Measurements from ENCODE around the gene RPS6KA2.

RPS6KA2 gene

GRCh38 chr6:166578536-166579236 is 48.4 kb downstream of the RPS6KA2 start:
- no peaks in the 10 kb centered on the region for H3K27me3 ChIP-seq (replicated peaks in 2 of 5; ENCODE audit: control insufficient read depth in 4 of 5, insufficient read depth in 5 of 5, low read length in 4 of 5)
- H3K36me3 ChIP-seq (ENCODE audit: control insufficient read depth in 4 of 4, insufficient read depth in 4 of 4, low read length in 3 of 4) = no peaks in the 10 kb centered on the region
- no peak overlapping the region for H3K27ac ChIP-seq (ENCODE audit: insufficient read depth in 1 of 2, low read depth in 1 of 2, low read length in 2 of 2, poor library complexity in 1 of 2, severe bottlenecking in 2 of 2)
- 98% methylated on average over 10 of the region's 15 CpGs for WGBS (ENCODE audit: insufficient coverage)
- H3K4me3 ChIP-seq (ENCODE audit: control insufficient read depth in 1 of 7, extremely low read depth in 1 of 7, insufficient read depth in 4 of 7, low read depth in 2 of 7, low read length in 6 of 7) = no peak overlapping the region
- peaks cover 0 to 7% (median 3%) of the 10 kb centered on the region in 4 experiments for H3K4me1 ChIP-seq (ENCODE audit: control extremely low read depth in 1 of 4, control insufficient read depth in 4 of 4, insufficient read depth in 4 of 4, low read length in 3 of 4)
- POLR2A ChIA-PET = interaction anchor here (0.6 kb wide), 1 partner anchor 66 kb away, joined by 3 read pairs; no protein-coding TSS in a partner anchor
- peaks cover 0 to 10% (median 0%) of the 10 kb centered on the region in 5 experiments for H3K9me3 ChIP-seq (ENCODE audit: control extremely low read depth in 1 of 5, control insufficient read depth in 4 of 5, insufficient read depth in 2 of 5, low read depth in 1 of 5, low read length in 4 of 5)
- CTCF ChIA-PET = no interaction called here
- no peak for DNase-seq

GRCh38 chr6:166575205-166575604 is 51.8 kb downstream of the RPS6KA2 start:
- H3K27ac ChIP-seq (ENCODE audit: insufficient read depth in 1 of 2, low read depth in 1 of 2, low read length in 2 of 2, poor library complexity in 1 of 2, severe bottlenecking in 2 of 2) = no peak overlapping the region
- ChIA-PET POLR2A (interaction anchor here (1.2 to 1.7 kb wide), 2 partner anchors 10 to 18 kb away, joined by 3 to 4 read pairs; no protein-coding TSS in a partner anchor), CTCF (interaction anchor here (2.3 kb wide), 1 partner anchor 9 kb away, joined by 8 read pairs; no protein-coding TSS in a partner anchor)
- H3K4me3 ChIP-seq (ENCODE audit: control insufficient read depth in 1 of 7, extremely low read depth in 1 of 7, insufficient read depth in 4 of 7, low read depth in 2 of 7, low read length in 6 of 7) = no peak overlapping the region
- H3K4me1 ChIP-seq (ENCODE audit: control extremely low read depth in 1 of 4, control insufficient read depth in 4 of 4, insufficient read depth in 4 of 4, low read length in 3 of 4) = peaks cover 0 to 10% (median 4%) of the 10 kb centered on the region in 4 experiments
- DNase-seq = no peak
- H3K36me3 ChIP-seq (ENCODE audit: control insufficient read depth in 4 of 4, insufficient read depth in 4 of 4, low read length in 3 of 4) = no peaks in the 10 kb centered on the region
- H3K27me3 ChIP-seq (replicated peaks in 2 of 5; ENCODE audit: control insufficient read depth in 4 of 5, insufficient read depth in 5 of 5, low read length in 4 of 5) = no peaks in the 10 kb centered on the region
- WGBS (ENCODE audit: insufficient coverage) = 97% methylated on average over 10 of the region's 11 CpGs
- H3K9me3 ChIP-seq (ENCODE audit: control extremely low read depth in 1 of 5, control insufficient read depth in 4 of 5, insufficient read depth in 2 of 5, low read depth in 1 of 5, low read length in 4 of 5) = peaks cover 0 to 10% (median 0%) of the 10 kb centered on the region in 5 experiments

DNA sequence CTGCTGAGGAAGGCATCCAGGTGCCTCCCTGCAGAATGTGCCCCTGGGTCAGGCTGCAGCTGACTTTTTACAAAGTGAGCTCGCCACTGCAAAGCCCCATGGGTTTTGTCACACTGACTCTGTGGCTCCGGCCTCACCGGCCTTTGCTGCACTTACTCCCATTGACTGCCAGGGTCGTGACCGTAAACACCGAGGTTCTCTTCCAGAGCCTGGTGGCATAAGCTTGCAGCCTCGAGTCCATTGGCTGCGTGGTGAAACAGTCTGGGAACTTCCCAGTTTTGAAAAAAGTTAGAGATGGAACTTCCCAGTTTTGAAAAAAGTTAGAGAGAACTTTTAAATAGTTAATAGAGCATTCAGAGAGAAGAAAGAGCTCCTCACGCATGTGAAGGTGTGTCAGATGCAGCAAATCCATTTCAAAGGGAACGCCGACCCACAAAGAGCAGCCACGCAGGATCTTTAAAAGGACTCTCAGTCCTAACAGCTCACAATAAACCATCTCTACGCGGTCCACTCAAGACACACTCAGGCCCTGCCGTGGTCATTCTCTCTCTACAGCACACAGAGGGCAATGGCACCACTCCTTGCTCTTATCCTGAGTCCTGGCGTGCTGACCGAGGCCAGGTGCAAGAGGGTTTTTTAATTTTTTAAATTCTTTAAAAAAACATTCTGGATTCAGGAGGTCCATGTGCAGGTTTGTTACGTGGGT is 53.4 kb downstream of the RPS6KA2 start:
- Histone ChIP-seq H3K36me3 (ENCODE audit: control insufficient read depth in 4 of 4, insufficient read depth in 4 of 4, low read length in 3 of 4) (no peaks in the 10 kb centered on the region), H3K9me3 (ENCODE audit: control extremely low read depth in 1 of 5, control insufficient read depth in 4 of 5, insufficient read depth in 2 of 5, low read depth in 1 of 5, low read length in 4 of 5) (peaks cover 0 to 10% (median 0%) of the 10 kb centered on the region in 5 experiments), H3K4me3 (ENCODE audit: control insufficient read depth in 1 of 7, extremely low read depth in 1 of 7, insufficient read depth in 4 of 7, low read depth in 2 of 7, low read length in 6 of 7) (no peak overlapping the region), H3K27ac (ENCODE audit: insufficient read depth in 1 of 2, low read depth in 1 of 2, low read length in 2 of 2, poor library complexity in 1 of 2, severe bottlenecking in 2 of 2) (no peak overlapping the region), H3K27me3 (replicated peaks in 2 of 5; ENCODE audit: control insufficient read depth in 4 of 5, insufficient read depth in 5 of 5, low read length in 4 of 5) (no peaks in the 10 kb centered on the region), H3K4me1 (ENCODE audit: control extremely low read depth in 1 of 4, control insufficient read depth in 4 of 4, insufficient read depth in 4 of 4, low read length in 3 of 4) (peaks cover 0 to 10% (median 4%) of the 10 kb centered on the region in 4 experiments)
- 94% methylated on average over 14 of the region's 18 CpGs for WGBS (ENCODE audit: insufficient coverage)
- no peak for DNase-seq
- ChIA-PET POLR2A (interaction anchor here (0.6 to 1.7 kb wide), 2 partner anchors 11 to 64 kb away, joined by 3 read pairs; no protein-coding TSS in a partner anchor), CTCF (interaction anchor here (1.4 to 2.3 kb wide), 2 partner anchors 10 to 131 kb away, joined by 3 to 8 read pairs; no protein-coding TSS in a partner anchor)

GRCh38 chr6:166572370-166573261 is 54.4 kb downstream of the RPS6KA2 start:
- Histone ChIP-seq H3K4me1 (ENCODE audit: control extremely low read depth in 1 of 4, control insufficient read depth in 4 of 4, insufficient read depth in 4 of 4, low read length in 3 of 4) (peaks cover 0 to 10% (median 4%) of the 10 kb centered on the region in 4 experiments), H3K9me3 (ENCODE audit: control extremely low read depth in 1 of 5, control insufficient read depth in 4 of 5, insufficient read depth in 2 of 5, low read depth in 1 of 5, low read length in 4 of 5) (peaks cover 0 to 10% (median 0%) of the 10 kb centered on the region in 5 experiments), H3K36me3 (ENCODE audit: control insufficient read depth in 4 of 4, insufficient read depth in 4 of 4, low read length in 3 of 4) (no peaks in the 10 kb centered on the region), H3K27me3 (replicated peaks in 2 of 5; ENCODE audit: control insufficient read depth in 4 of 5, insufficient read depth in 5 of 5, low read length in 4 of 5) (no peaks in the 10 kb centered on the region), H3K27ac (ENCODE audit: insufficient read depth in 1 of 2, low read depth in 1 of 2, low read length in 2 of 2, poor library complexity in 1 of 2, severe bottlenecking in 2 of 2) (no peak overlapping the region), H3K4me3 (ENCODE audit: control insufficient read depth in 1 of 7, extremely low read depth in 1 of 7, insufficient read depth in 4 of 7, low read depth in 2 of 7, low read length in 6 of 7) (peak overlapping the region in 1 of 7 experiments; percentile 10)
- POLR2A ChIA-PET = no interaction called here
- WGBS (ENCODE audit: insufficient coverage) = 80% methylated on average over 18 of the region's 18 CpGs
- DNase-seq = peak; percentile 12 to 49 (median 24)
- CTCF ChIA-PET = interaction anchor here (1.0 to 2.3 kb wide), 6 partner anchors 10 to 138 kb away, joined by 3 to 8 read pairs (median 4); no protein-coding TSS in a partner anchor

- CTCF ChIA-PET = interaction anchor here (1.5 kb wide), 1 partner anchor 12 kb away, joined by 5 read pairs; no protein-coding TSS in a partner anchor
- H3K4me1 ChIP-seq (ENCODE audit: control extremely low read depth in 1 of 4, control insufficient read depth in 4 of 4, insufficient read depth in 4 of 4, low read length in 3 of 4) = peaks cover 0 to 10% (median 4%) of the 10 kb centered on the region in 4 experiments
- no peaks in the 10 kb centered on the region for H3K27me3 ChIP-seq (replicated peaks in 2 of 5; ENCODE audit: control insufficient read depth in 4 of 5, insufficient read depth in 5 of 5, low read length in 4 of 5)
- POLR2A ChIA-PET = no interaction called here
- no peak overlapping the region for H3K4me3 ChIP-seq (ENCODE audit: control insufficient read depth in 1 of 7, extremely low read depth in 1 of 7, insufficient read depth in 4 of 7, low read depth in 2 of 7, low read length in 6 of 7)
- DNase-seq = no peak
- 99% methylated on average over 17 of the region's 22 CpGs for WGBS (ENCODE audit: insufficient coverage)
- no peak overlapping the region for H3K27ac ChIP-seq (ENCODE audit: insufficient read depth in 1 of 2, low read depth in 1 of 2, low read length in 2 of 2, poor library complexity in 1 of 2, severe bottlenecking in 2 of 2)
- peaks cover 0 to 3% (median 0%) of the 10 kb centered on the region in 5 experiments for H3K9me3 ChIP-seq (ENCODE audit: control extremely low read depth in 1 of 5, control insufficient read depth in 4 of 5, insufficient read depth in 2 of 5, low read depth in 1 of 5, low read length in 4 of 5)
- no peaks in the 10 kb centered on the region for H3K36me3 ChIP-seq (ENCODE audit: control insufficient read depth in 4 of 4, insufficient read depth in 4 of 4, low read length in 3 of 4)
Measured at GRCh38 chr6:166570929-166571713, 55.9 kb downstream of the RPS6KA2 start.

DNA sequence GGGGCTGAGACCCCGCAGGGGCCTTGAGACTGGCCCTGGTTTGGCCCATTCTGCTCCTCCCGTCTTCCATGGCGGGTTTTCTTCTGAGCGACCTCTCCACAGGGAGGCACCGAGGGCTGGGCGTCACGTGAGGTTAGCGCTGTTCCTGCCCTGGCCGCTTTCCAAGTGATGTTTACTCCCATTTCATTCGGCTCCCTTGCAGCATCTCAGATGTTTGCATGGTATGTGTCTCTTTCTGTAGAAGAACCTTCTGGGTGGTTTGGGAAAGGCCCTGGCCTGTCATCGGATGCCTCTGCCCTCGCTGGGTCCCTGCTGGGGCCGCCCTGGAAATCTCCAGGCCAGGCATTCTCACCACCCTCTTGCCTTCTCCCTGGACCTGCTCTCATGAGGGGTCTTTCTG is 57.8 kb downstream of the RPS6KA2 start:
- H3K9me3 ChIP-seq (ENCODE audit: control extremely low read depth in 1 of 5, control insufficient read depth in 4 of 5, insufficient read depth in 2 of 5, low read depth in 1 of 5, low read length in 4 of 5) = no peaks in the 10 kb centered on the region
- H3K36me3 ChIP-seq (ENCODE audit: control insufficient read depth in 4 of 4, insufficient read depth in 4 of 4, low read length in 3 of 4) = no peaks in the 10 kb centered on the region
- CTCF ChIA-PET = interaction anchor here (1.0 kb wide), 1 partner anchor 102 kb away, joined by 3 read pairs; no protein-coding TSS in a partner anchor
- H3K4me3 ChIP-seq (ENCODE audit: control insufficient read depth in 1 of 7, extremely low read depth in 1 of 7, insufficient read depth in 4 of 7, low read depth in 2 of 7, low read length in 6 of 7) = no peak overlapping the region
- 93% methylated on average over 13 of the region's 13 CpGs for WGBS (ENCODE audit: insufficient coverage)
- DNase-seq = no peak
- no peaks in the 10 kb centered on the region for H3K27me3 ChIP-seq (replicated peaks in 2 of 5; ENCODE audit: control insufficient read depth in 4 of 5, insufficient read depth in 5 of 5, low read length in 4 of 5)
- H3K4me1 ChIP-seq (ENCODE audit: control extremely low read depth in 1 of 4, control insufficient read depth in 4 of 4, insufficient read depth in 4 of 4, low read length in 3 of 4) = peaks cover 0 to 13% (median 5%) of the 10 kb centered on the region in 4 experiments
- no peak overlapping the region for H3K27ac ChIP-seq (ENCODE audit: insufficient read depth in 1 of 2, low read depth in 1 of 2, low read length in 2 of 2, poor library complexity in 1 of 2, severe bottlenecking in 2 of 2)
- POLR2A ChIA-PET = no interaction called here
